Measurements from ENCODE around the gene CEP250.
"Not testable (repeated sequence)": the region's sequence is repeated elsewhere in the genome, so short reads cannot be mapped to it uniquely, and the experiment has no call there.

The CEP250 gene

GRCh38 chr20:35539756-35540212, 84.4 kb downstream of the CEP250 start:
- peak; percentile 8 for DNase-seq

GRCh38 chr20:35541118-35541782, 85.9 kb downstream of the CEP250 start:
- DNase-seq, result no peak

- peak; percentile 98 for DNase-seq
Observed at GRCh38 chr20:35541783-35542662, 86.6 kb downstream of the CEP250 start, which contains the start of gene ERGIC3. TSS of gene ERGIC3 (plus strand) at chr20:35542078. CDS start at chr20:35542098, 20 bp downstream.

DNA sequence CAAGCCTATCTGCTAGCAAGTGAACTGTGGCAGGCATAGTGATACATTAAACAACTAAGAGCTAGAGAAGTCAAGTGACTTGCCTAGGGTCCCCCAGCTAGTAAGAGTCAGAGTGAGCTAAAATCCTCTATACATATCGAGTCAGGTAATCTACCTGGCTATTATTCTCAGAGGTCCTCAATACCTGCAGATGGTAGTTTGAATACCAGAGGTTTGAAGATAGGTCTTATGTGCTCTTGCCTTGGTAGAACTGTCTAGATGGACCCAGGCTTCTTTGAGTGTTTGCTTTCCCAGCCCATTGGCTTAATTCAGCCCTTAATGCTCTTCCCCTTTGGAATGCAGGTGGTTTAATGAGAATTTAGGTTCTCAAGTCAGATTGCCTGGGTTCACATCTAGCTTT, 87.6 kb downstream of the CEP250 start:
- no peak for DNase-seq

DNA sequence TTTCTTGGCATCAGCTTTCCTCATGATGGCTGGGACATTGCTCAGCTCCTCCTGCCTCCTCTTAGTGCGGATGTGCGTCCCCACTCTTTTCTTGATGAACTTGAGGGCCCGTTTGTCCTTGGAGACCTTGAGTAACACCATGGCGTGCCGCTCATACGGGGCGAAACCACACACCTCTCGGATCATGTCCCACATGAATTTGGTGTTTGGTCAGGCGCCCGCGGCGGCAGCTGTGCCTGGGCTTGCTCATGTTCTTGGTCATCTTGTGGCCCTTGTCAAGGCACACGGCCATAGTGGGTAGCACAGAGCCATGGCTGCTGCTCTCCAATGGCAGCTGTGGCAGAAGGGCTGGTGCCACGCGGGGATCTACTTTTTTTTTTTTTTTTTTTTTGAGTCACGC, 89.0 kb downstream of the CEP250 start:
- DNase-seq, result no peak

GRCh38 chr20:35544941-35545340, 89.5 kb downstream of the CEP250 start:
- DNase-seq, result not testable (repeated sequence)

DNA sequence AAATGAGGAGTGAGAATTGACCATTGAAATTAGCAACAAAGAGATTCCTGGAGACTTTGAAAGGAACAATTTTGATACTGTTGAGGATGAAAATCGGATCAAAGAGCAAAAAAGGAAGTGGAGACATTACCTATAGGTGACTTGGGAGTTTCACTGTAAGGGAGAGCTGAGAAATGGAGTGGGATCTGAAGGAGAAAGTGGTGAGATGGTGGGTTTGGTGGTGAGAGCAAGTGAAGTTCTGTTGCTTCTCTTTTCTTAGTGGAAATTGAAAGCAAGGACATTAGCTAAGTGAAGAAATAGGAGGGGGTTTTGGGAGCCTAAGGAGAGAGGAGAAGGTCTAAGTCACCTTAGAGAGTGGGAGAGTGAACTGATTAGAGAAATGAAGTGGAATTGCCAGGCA, 90.7 kb downstream of the CEP250 start:
- no peak for DNase-seq

GRCh38 chr20:35547329-35547728, 91.9 kb downstream of the CEP250 start:
- no peak for DNase-seq

GRCh38 chr20:35551503-35551902, 96.1 kb downstream of the CEP250 start:
- no peak for DNase-seq

GRCh38 chr20:35552914-35553313, 97.5 kb downstream of the CEP250 start:
- DNase-seq, result no peak

- not testable (repeated sequence) for DNase-seq
Observed at GRCh38 chr20:35555461-35555860, 100.1 kb downstream of the CEP250 start.

GRCh38 chr20:35555951-35556645, 100.7 kb downstream of the CEP250 start:
- no peak for DNase-seq

- no peak for DNase-seq
Observed at GRCh38 chr20:35556871-35557270, 101.5 kb downstream of the CEP250 start.

DNA sequence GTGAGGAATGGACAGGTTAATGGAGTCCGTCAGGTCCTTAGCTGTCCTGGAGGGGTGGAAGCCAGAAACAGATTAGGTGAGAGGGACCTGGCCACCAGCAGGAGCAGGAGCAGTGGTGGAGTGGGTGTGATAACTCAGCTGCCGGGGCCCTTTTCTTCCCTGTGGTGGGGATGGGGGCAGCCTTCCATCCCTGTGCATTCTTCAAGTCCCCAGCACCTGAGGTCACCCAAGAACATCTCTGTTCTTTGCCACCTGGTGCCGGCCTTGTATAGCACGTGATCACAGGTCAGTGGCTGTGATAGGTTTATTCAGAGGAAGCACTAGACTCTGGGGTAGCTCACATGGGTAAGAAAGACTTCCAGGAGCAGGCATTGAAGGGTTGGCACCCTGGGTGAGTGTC, 103.1 kb downstream of the CEP250 start:
- DNase-seq, result no peak

GRCh38 chr20:35559042-35559693, 103.8 kb downstream of the CEP250 start:
- DNase-seq, result no peak

DNA sequence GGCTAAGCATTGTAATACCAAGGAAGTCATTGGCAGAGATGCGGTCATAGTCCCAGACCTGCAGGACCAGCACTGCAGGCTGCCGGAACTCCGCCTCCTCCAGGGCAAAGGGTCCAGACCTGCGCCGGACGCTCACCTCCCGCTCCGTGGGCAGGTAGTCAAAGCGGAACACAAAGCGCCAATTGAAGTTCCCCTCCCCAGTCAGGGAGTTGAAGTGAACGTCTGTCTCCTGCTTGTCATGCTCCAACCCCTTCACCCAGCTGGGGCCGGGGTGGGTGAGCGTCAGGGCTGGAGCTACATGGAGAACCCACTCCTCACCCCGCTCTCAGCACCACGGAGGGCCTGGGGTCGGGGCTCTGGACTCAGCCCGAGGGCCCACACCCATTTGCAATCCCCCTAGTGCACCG, 104.7 kb downstream of the CEP250 start:
- DNase-seq, result no peak

DNA sequence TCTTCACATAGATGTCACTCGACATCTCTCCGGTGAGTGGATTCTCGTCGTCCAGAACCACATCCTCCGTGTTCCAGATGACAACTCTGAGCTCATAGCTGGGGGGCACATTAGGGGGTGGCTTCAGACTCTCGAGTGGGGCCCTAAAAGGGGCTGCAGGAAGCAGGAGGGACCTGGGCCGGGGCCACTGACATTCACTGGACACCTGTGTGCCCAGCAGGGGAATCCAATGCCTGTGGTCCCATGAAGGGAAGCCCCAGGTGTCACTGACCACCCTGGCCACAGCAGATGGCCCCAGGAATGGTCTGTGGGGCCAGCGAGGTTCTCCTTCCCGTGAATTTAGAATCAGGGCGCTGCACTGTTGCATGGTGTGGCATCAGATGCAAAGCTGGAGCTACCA, 105.1 kb downstream of the CEP250 start:
- DNase-seq, result no peak

- DNase-seq, result peak; percentile 24
Observed at GRCh38 chr20:35561268-35561667, 105.9 kb downstream of the CEP250 start.

- DNase-seq, result no peak
Observed at GRCh38 chr20:35561671-35562070, 106.3 kb downstream of the CEP250 start.

GRCh38 chr20:35562541-35563110, 107.2 kb downstream of the CEP250 start:
- DNase-seq, result no peak

DNA sequence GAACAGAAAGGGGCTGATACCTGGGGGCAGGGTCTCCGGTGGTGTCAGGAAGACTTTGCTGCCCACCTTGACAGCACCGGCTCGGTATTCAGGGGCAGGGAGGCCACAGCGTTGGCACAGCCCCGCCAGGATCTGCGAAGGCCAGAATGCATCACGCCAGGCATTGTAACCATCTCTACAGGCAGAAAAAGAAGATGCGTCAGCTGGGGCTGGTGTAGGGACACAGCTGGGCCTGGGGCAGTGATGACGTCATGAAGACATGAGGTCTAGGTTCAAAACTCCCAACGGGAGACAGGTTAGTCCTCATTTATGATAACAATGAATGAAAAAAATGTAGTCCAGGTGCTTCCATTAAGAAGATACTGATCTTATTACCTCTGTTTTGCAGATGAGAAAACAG, 108.4 kb downstream of the CEP250 start:
- DNase-seq, result no peak

DNA sequence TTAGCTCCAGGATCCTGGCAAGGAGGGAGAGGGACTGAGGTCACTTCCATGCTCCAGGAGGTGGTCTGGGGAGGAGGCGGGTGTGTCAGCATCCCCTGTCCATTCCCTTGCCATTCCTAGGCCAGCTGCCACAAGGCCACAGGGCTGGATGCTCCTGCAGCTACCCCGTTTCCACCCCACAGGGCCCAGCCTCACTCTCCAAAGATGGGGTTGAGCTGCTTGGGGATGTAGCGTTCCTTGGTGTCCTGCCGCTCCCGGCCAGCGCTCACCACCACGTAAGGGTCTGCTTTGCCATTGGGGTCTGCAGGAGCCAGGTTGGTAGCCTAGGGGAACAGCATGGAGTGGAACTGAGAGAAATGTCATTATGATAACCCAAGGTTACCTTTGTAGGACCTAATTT, 109.5 kb downstream of the CEP250 start:
- DNase-seq, result no peak

DNA sequence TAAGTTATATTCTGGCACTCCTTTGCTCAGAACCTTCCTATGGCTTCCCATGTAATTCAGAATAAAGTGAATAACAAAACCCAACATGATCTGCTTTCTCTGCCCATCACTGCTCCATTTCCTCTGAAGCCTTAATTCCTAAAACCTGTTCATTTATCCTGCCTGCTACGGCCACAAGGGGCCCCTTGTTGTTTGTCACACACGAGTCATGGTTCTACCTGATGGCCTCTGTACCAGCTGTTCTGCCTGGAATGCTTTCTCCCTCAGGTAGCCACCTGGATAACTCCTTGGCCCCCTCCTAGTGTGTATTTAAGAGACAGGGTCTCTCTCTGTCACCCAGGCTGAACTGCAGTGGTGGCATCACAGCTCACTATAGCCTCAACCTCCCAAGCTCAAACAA, 113.2 kb downstream of the CEP250 start:
- DNase-seq, result peak; percentile 10

Measured in CD4-positive, alpha-beta T cell treated with Interleukin-6 for 4 hours (primary cell).